ENCODE data around the gene PACRG.
"Not testable (repeated sequence)": the region's sequence is repeated elsewhere in the genome, so short reads cannot be mapped to it uniquely, and the experiment has no call there.

PACRG gene

DNA sequence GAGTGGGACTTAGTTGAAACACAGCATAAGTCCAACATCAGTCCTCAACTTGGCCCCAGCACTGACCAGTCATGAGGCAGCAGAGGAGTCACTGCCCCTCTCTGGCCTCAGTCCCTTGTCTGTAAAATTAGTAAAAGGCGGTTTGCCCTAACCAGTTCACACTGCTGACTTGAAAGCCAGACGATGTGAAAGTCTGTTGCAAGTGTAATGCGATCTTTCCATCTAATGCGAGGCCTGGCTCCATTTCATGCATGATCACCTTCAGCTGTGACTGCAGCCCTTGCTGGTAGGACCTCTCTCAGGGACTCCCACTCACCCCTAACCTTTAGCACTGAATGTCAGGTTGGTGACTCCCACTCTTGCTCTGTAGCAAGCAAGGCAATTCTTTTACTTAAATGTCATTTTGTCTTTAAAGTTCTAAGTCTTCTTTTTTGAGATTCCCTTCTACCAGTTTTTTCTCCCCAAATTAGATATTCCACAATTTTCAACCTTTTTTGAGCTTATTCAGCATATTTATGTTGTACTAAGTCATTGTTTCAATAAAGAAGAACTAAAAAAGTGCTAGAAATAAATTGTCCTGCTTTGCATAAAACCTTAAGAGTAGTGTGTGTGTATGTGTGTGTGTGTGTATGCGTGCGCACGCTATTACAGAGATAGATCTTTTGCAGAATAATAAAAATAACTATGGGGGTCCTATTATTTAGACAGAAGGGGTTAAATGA is 245.5 kb downstream of the PACRG start:
- Histone ChIP-seq H3K36me3 (ENCODE audit: control insufficient read depth, insufficient read depth, low read length) (no peaks in the 10 kb centered on the region), H3K27me3 (ENCODE audit: control insufficient read depth, insufficient read depth, low read length, poor library complexity, severe bottlenecking) (no peaks in the 10 kb centered on the region), H3K9me3 (ENCODE audit: control insufficient read depth, low read length) (no peaks in the 10 kb centered on the region), H3K27ac (ENCODE audit: insufficient read depth, low read depth, low read length, poor library complexity, severe bottlenecking) (no peak overlapping the region), H3K4me3 (ENCODE audit: insufficient read depth, low read depth, low read length) (no peak overlapping the region), H3K4me1 (ENCODE audit: control insufficient read depth, insufficient read depth, low read length) (peaks cover 4% of the 10 kb centered on the region)
- 87 to 90% methylated on average over 7 of the region's 7 CpGs for WGBS, 2 experiments

GRCh38 chr6:162973980-162974379 is 246.2 kb downstream of the PACRG start:
- H3K4me1 ChIP-seq (ENCODE audit: control insufficient read depth, insufficient read depth, low read length): peaks cover 4% of the 10 kb centered on the region
- H3K27me3 ChIP-seq (ENCODE audit: control insufficient read depth, insufficient read depth, low read length, poor library complexity, severe bottlenecking): no peaks in the 10 kb centered on the region
- no peaks in the 10 kb centered on the region for H3K36me3 ChIP-seq (ENCODE audit: control insufficient read depth, insufficient read depth, low read length)
- H3K4me3 ChIP-seq (ENCODE audit: insufficient read depth, low read depth, low read length): no peak overlapping the region
- H3K27ac ChIP-seq (ENCODE audit: insufficient read depth, low read depth, low read length, poor library complexity, severe bottlenecking): no peak overlapping the region
- 84 to 96% methylated on average over 5 of the region's 5 CpGs for WGBS, 2 experiments
- H3K9me3 ChIP-seq (ENCODE audit: control insufficient read depth, low read length): no peaks in the 10 kb centered on the region

GRCh38 chr6:162974685-162975084 is 246.9 kb downstream of the PACRG start:
- 93 to 96% methylated on average over 6 of the region's 6 CpGs for WGBS, 2 experiments
- Histone ChIP-seq H3K27me3 (ENCODE audit: control insufficient read depth, insufficient read depth, low read length, poor library complexity, severe bottlenecking) (no peaks in the 10 kb centered on the region), H3K9me3 (ENCODE audit: control insufficient read depth, low read length) (no peaks in the 10 kb centered on the region), H3K27ac (ENCODE audit: insufficient read depth, low read depth, low read length, poor library complexity, severe bottlenecking) (no peak overlapping the region), H3K4me1 (ENCODE audit: control insufficient read depth, insufficient read depth, low read length) (peaks cover 4% of the 10 kb centered on the region), H3K4me3 (ENCODE audit: insufficient read depth, low read depth, low read length) (no peak overlapping the region), H3K36me3 (ENCODE audit: control insufficient read depth, insufficient read depth, low read length) (no peaks in the 10 kb centered on the region)

DNA sequence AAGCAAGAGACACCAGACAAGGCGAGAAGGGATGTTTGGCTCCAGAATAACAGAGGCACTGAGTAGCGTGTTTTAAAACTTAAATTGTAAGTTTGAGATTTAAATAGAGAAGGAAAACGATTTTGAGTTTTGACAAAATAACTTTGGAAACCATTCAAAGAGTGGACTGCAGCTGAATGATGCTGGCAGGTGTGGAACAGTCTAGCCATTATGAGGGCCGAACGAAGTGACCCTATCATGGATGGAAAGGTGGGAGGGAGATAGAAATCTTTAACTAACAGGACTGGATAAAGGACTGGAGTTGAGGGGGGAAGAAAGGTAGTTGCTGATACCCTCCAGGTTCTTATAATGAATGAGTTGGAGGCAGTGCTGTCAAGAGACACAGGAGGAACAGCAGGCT is 248.4 kb downstream of the PACRG start:
- no peaks in the 10 kb centered on the region for H3K36me3 ChIP-seq (ENCODE audit: control insufficient read depth, insufficient read depth, low read length)
- no peak overlapping the region for H3K4me3 ChIP-seq (ENCODE audit: insufficient read depth, low read depth, low read length)
- no peak overlapping the region for H3K27ac ChIP-seq (ENCODE audit: insufficient read depth, low read depth, low read length, poor library complexity, severe bottlenecking)
- H3K4me1 ChIP-seq (ENCODE audit: control insufficient read depth, insufficient read depth, low read length): peaks cover 4% of the 10 kb centered on the region
- no peaks in the 10 kb centered on the region for H3K9me3 ChIP-seq (ENCODE audit: control insufficient read depth, low read length)
- no peaks in the 10 kb centered on the region for H3K27me3 ChIP-seq (ENCODE audit: control insufficient read depth, insufficient read depth, low read length, poor library complexity, severe bottlenecking)
- 92 to 96% methylated on average over 5 of the region's 5 CpGs for WGBS, 2 experiments

GRCh38 chr6:162983234-162983633 is 255.5 kb downstream of the PACRG start:
- H3K9me3 ChIP-seq (ENCODE audit: control insufficient read depth, low read length); H3K4me1 ChIP-seq (ENCODE audit: control insufficient read depth, insufficient read depth, low read length); H3K27ac ChIP-seq (ENCODE audit: insufficient read depth, low read depth, low read length, poor library complexity, severe bottlenecking); H3K27me3 ChIP-seq (ENCODE audit: control insufficient read depth, insufficient read depth, low read length, poor library complexity, severe bottlenecking); H3K4me3 ChIP-seq (ENCODE audit: insufficient read depth, low read depth, low read length); H3K36me3 ChIP-seq (ENCODE audit: control insufficient read depth, insufficient read depth, low read length): not testable (repeated sequence)
- whole genome bisulfite sequencing, 2 experiments: 96 to 100% methylated on average over 1 of the region's 1 CpG

DNA sequence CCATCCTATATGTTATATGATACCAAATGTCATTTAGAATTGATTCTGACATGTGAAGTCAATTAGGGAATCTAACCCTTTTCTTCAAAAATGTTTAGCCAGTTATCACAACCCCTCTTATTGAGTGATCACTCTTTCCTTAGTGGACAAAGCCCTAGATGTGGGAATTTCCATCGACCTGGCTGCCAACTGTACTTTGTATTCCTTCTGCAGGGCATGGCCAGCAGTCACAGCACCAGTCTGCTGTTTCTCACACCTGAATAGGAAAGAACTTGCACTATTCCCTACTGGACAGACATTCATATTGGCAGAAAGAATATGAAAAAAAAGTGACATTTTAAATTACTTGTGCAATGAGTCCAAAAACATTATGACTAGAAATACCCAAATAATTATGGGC is 271.0 kb downstream of the PACRG start:
- no peaks in the 10 kb centered on the region for H3K9me3 ChIP-seq (ENCODE audit: control insufficient read depth, low read length)
- H3K36me3 ChIP-seq (ENCODE audit: control insufficient read depth, insufficient read depth, low read length): no peaks in the 10 kb centered on the region
- 86 to 92% methylated on average over 1 of the region's 1 CpG for WGBS, 2 experiments
- no peaks in the 10 kb centered on the region for H3K27me3 ChIP-seq (ENCODE audit: control insufficient read depth, insufficient read depth, low read length, poor library complexity, severe bottlenecking)
- H3K4me3 ChIP-seq (ENCODE audit: insufficient read depth, low read depth, low read length): no peak overlapping the region
- H3K4me1 ChIP-seq (ENCODE audit: control insufficient read depth, insufficient read depth, low read length): no peaks in the 10 kb centered on the region
- H3K27ac ChIP-seq (ENCODE audit: insufficient read depth, low read depth, low read length, poor library complexity, severe bottlenecking): no peak overlapping the region

DNA sequence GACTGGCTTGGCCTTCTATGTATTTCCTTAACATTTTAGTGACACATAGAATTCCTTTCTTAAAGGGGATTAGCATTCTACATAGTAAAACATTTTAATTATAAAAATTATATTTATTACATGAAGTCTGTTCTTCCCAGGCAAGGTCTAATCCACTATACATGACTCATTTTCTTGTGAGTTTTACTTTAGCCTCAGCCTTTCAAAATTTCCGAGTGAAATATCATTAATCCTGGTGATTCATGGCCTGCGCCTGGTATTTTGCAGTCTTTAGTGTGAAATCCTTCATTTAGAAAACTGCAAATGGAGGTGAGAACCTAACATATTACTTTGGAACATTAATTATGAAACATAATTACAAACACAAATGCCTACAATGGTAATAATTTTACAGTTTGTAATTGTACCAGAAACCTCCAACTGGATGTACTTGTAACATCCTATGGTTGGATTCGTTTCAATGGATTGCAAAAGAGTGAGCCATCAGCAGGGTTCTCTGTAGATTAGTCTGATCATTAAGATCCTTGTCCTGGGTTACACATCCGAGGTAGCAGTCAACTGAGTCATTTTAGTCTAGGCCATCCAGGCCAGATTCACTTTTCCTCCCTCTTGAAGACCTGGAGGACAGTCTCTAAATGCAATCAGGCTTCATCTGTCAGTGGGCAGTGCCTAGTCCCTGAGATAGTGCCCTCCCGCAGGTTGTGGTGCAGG is 272.0 kb downstream of the PACRG start:
- Histone ChIP-seq H3K9me3 (ENCODE audit: control insufficient read depth, low read length) (no peaks in the 10 kb centered on the region), H3K4me3 (ENCODE audit: insufficient read depth, low read depth, low read length) (no peak overlapping the region), H3K36me3 (ENCODE audit: control insufficient read depth, insufficient read depth, low read length) (no peaks in the 10 kb centered on the region), H3K27ac (ENCODE audit: insufficient read depth, low read depth, low read length, poor library complexity, severe bottlenecking) (no peak overlapping the region), H3K27me3 (ENCODE audit: control insufficient read depth, insufficient read depth, low read length, poor library complexity, severe bottlenecking) (no peaks in the 10 kb centered on the region), H3K4me1 (ENCODE audit: control insufficient read depth, insufficient read depth, low read length) (no peaks in the 10 kb centered on the region)
- 89 to 94% methylated on average over 4 to 5 of the region's 5 CpGs for WGBS, 2 experiments

- H3K4me3 ChIP-seq (ENCODE audit: insufficient read depth, low read depth, low read length): no peak overlapping the region
- no peaks in the 10 kb centered on the region for H3K27me3 ChIP-seq (ENCODE audit: control insufficient read depth, insufficient read depth, low read length, poor library complexity, severe bottlenecking)
- H3K27ac ChIP-seq (ENCODE audit: insufficient read depth, low read depth, low read length, poor library complexity, severe bottlenecking): no peak overlapping the region
- no peaks in the 10 kb centered on the region for H3K36me3 ChIP-seq (ENCODE audit: control insufficient read depth, insufficient read depth, low read length)
- no peaks in the 10 kb centered on the region for H3K9me3 ChIP-seq (ENCODE audit: control insufficient read depth, low read length)
- WGBS, 2 experiments: 91 to 94% methylated on average over 2 of the region's 3 CpGs
- no peaks in the 10 kb centered on the region for H3K4me1 ChIP-seq (ENCODE audit: control insufficient read depth, insufficient read depth, low read length)
These were observed 273.6 kb downstream of the PACRG start for GRCh38 chr6:163001330-163001729.

DNA sequence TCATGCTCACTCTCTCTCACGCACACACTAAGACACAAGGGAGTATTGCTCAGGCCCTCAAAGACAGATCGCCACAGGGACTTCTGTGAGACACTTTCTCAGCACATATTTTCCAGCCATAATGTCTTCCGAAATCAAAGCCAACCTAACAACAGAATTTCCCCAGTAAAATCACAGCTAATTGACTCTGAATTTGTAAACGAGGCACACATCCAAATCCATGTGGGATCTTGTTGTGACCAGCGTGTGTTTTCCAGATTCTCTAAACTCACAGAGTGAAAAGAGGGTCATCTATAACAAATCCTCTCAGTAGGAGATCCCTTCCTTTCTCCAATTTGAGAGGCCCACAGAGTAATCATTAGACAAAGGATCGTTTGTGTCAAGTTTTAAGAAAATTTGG is 280.4 kb downstream of the PACRG start:
- Histone ChIP-seq H3K27ac (ENCODE audit: insufficient read depth, low read depth, low read length, poor library complexity, severe bottlenecking) (no peak overlapping the region), H3K4me3 (ENCODE audit: insufficient read depth, low read depth, low read length) (no peak overlapping the region), H3K27me3 (ENCODE audit: control insufficient read depth, insufficient read depth, low read length, poor library complexity, severe bottlenecking) (no peaks in the 10 kb centered on the region), H3K4me1 (ENCODE audit: control insufficient read depth, insufficient read depth, low read length) (no peaks in the 10 kb centered on the region), H3K9me3 (ENCODE audit: control insufficient read depth, low read length) (no peaks in the 10 kb centered on the region), H3K36me3 (ENCODE audit: control insufficient read depth, insufficient read depth, low read length) (no peaks in the 10 kb centered on the region)
- WGBS, 2 experiments: 83 to 85% methylated on average over 6 of the region's 6 CpGs

DNA sequence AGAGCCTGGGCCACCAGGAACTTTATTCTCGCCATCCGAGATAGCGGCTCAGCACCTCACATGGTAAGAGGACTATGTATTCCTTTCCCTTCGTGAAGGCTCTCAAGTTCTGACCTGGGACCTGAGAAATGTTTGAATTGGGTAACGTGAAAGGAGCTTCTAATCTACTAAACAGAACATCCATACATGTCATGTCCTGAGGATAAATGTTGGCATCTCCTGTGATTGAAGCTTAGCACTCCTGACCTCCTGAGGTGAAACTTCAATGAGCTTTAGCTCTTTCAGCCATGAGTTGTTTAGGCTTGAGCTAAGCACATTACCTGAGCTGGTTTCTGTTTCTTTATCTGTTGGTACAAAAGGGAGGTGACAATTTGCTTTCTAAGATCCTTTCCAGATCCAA is 280.9 kb downstream of the PACRG start:
- Histone ChIP-seq H3K9me3 (ENCODE audit: control insufficient read depth, low read length) (no peaks in the 10 kb centered on the region), H3K4me3 (ENCODE audit: insufficient read depth, low read depth, low read length) (no peak overlapping the region), H3K4me1 (ENCODE audit: control insufficient read depth, insufficient read depth, low read length) (no peaks in the 10 kb centered on the region), H3K27ac (ENCODE audit: insufficient read depth, low read depth, low read length, poor library complexity, severe bottlenecking) (no peak overlapping the region), H3K27me3 (ENCODE audit: control insufficient read depth, insufficient read depth, low read length, poor library complexity, severe bottlenecking) (no peaks in the 10 kb centered on the region), H3K36me3 (ENCODE audit: control insufficient read depth, insufficient read depth, low read length) (no peaks in the 10 kb centered on the region)
- 80 to 96% methylated on average over 4 to 5 of the region's 5 CpGs for WGBS, 2 experiments
